Measurements from ENCODE around the gene ZBTB16.

ZBTB16 gene

DNA sequence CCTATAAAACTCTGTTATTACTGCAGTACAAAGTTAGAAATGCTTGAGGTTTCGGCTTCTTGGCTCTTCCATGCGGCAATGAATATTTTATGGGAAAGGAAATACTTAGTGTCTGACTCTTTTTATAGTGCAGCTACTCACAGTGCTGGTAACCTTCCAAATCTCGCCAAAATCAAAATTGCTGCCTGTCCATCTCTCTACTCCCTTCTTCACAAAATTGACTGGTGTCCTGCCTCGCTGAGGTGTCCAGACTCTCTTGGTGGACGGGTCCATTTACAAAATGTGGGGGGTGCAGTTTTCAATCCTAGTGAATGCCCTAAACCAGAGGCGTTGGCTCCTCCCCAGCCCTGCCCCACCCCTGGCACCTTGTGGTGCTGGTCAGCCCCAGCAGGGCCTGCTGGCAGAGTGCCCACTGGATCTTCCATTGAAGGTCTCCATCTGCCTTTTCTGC, 73.5 kb downstream of the ZBTB16 start:
- DNase-seq = no peak

DNA sequence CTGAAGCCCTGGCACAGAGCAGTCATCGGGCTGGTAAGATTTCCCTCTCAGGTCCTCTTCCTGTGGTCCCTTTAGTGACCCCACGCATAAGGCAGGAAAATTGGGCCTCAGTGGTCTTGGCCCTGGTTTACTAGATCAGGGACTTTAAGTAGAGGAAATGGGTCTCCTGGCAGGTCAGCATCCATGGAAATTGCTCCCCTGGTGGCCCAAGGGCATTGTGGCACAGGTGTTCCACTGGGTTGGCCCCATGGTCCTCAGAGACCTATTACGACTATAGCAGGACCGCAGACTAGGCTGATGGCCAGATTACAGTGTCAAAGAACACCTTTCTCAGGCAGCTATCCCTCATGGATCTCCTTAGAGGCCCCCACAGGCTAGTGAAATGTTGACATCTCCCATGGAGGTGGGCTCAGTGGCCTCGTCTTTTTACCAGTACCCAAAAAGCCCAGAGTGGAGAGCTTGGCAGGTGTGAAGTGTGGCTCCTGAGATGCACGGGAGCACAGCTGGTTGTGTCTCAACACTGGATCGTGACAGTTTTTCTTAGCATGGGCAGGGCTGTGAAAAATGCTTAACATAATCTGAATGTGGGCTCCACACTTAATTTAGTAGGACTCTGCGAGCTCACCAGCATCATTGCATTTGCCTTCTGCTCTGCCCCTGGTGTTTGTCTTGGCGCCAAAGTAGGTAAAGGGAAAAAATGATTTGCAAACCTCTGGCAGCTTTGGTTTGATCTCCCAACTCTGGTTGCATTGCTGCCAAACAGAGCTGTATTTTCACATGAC, 74.2 kb downstream of the ZBTB16 start:
- DNase-seq = no peak

DNA sequence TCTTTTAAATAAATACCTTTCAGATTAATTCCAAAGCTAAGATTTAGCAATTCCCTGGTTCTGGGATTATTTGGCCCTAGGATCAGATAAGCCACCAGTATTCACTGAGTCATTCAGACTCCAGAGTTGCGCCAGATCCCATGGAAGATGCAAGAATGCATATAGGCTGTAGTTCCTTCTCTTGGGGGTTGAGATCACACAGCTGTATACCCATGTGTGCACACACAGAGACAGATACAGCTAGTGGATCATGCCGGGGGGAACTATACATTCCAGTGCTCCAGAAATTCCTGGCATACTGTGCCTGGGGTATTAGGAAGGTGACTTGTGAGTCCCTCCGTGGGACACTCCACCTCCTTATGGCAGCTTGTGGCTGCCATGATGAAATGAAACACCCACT, 75.4 kb downstream of the ZBTB16 start:
- DNase-seq = no peak

DNA sequence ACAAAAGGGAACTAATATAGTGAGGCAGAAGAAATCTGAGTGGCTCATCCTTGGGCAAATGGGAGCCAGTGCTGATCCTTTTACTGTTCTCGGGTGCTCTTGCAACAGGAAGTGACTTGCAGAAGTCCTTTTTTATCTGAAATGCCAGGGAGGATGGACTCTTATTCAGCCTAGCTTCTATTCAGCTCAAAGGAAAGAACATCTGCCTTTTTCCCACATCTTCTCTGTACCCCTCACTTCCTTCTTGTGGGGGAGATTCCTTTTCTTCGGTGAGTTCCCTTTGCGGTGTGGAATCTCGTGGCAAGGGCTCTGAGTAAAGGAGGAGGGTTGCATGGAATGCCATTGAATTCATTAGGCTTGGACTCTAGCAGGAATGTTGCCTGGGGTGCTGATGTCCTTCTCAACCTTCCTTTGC, 76.2 kb downstream of the ZBTB16 start:
- DNase-seq = no peak

DNA sequence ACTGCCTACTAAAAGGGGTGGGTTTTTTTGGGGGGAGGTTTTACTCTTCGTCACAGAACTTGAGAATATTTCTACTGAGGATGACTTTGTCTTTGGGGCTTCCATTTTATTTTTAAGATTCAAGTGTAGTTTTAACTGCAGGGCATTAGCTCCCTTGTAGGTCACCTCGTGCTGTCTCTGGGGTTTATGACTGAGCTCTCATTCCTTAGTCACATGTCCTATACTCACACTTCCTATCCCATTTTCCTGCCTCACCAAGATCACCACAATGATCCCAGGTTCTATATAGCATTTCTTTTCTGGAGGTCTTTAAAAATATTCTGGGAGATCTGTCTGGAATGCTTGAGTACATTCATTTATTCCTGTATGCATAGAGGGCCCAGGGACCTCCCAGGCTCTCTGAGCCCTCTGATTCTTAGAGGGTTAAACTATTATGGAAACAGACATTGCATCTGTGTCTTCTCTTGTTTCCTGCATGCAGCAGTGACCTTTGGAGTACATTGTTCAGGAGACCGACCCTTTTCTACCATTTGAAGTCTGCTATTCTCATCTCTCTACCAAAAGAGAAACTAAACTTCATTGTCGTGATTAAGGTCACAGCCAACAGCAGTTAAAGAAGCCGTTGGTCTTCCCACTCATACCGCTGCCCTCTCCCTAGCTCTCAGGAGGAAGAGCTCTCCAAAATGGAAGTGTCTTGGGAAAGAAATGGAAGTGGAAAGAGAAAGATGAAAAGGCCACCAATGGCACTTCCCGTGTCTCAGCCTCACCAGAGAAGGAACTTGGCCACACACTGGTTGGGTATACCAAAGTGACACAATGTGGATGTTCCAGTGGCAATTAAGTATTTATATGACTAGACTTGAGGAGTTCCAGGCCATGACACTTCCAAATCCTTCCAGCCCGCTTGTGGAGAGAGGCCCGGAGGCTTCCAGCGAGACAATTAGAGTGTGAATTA, 77.5 kb downstream of the ZBTB16 start:
- peak in 1 of 5 experiments; percentile 19 for DNase-seq

DNA sequence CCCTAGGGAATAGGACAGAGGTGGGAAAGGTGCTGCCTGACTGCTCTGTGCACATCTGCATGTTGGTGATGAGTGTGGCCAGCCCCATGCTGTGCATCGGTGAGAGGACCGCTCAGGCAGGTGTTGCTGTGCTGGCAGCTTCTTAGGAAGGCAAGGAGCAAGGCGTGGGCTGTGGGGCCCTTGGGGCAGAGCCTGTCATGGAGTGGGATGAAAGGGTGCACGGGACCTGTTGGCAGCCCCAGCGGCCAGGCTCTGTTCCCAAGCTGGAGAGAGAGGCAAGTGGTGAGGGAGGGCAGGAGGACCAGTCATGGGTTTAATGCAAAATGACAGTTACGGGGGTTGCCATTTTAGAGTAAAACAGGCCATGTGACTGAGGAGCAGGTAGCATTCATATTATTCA, 78.3 kb downstream of the ZBTB16 start:
- no peak for DNase-seq

DNA sequence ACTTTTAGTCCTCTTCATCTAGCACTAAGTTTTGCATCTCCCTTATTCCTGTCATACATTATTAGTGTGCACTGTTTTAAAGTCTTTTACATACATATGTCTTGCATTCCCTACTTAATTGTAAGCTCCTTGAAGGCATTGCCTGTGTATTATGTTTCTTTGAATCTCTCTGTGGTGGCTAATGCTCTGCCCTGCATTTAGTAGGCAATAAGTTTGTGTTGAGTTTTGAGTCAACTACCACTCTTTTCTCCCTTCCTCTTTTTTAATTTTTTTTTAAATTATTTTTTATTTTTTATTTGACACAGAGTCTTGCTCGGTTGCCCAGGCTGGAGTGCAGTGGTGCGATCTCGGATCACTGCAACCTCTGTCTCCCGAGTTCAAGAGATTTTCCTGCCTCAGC, 78.9 kb downstream of the ZBTB16 start:
- DNase-seq = no peak

DNA sequence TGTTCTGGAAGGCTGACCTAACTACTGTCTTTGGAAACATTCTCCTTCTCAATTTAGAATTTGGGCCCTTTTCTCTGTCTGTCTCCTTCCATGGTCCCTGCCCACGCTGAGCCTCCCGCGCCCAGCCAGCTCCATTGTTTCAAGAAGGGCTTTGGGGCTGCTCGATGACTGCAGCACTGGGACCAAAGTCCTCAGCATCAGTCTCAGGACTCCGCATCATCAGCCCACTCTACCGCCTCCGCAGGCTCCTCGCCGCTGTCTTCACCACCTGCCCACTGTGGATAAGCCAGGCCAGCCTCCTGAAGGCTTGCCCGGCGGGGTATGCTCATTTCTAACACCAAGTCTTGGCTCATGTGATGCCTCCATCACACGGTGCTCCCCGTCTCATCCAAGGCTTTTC, 81.3 kb downstream of the ZBTB16 start:
- no peak for DNase-seq

DNA sequence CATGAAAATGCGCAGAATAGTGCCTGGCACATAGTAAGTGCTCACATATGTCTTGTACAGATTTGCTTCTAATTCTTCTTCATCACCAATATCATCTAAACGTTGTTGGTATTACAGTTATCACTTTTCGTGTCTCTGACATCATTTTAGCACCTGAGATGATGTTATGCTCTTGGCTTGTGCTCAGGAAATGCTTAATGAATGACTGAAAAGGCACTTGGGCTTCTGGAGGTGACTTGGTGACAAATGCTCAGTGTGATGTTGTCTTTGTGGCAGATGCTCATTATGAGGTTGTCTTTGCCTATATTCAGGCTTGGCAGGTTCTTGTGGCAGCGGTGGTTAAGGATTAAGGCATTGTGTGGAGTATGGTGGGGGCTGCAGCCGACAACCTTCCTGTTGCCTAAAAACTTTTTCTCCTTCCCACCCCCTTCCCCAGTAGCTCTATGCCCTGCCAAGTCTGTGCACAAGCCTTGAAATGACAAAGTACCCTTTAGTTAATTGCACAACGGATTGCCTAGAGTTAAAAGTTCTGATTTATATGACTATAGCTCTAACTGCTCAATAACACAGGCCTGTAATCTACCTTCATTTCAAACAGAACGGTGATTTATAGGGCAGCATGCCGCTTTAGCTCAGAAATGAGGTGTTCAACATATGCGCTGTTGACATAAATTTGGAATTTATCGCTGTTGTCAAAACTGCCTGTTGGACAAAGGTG, 82.5 kb downstream of the ZBTB16 start:
- no peak for DNase-seq

DNA sequence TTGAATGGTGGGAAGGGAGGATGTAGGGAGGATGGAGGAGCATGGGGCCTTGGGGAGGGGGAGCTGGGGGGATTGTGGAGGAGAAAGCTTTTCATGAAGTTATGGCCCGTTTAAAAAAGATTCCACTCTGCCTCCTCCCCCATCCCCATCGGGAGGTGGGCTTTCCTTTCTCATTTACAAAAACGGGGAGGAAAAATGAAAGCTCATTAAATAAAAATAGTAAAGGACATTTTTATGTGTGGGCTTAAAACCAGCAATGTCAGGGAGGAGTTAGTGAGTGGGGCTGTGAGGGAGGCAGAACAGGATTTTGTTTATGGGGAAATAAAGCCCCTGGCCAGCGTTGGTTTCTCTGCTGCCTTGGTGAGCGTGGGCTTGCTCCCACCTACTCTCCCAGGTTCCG, 83.2 kb downstream of the ZBTB16 start:
- no peak for DNase-seq

DNA sequence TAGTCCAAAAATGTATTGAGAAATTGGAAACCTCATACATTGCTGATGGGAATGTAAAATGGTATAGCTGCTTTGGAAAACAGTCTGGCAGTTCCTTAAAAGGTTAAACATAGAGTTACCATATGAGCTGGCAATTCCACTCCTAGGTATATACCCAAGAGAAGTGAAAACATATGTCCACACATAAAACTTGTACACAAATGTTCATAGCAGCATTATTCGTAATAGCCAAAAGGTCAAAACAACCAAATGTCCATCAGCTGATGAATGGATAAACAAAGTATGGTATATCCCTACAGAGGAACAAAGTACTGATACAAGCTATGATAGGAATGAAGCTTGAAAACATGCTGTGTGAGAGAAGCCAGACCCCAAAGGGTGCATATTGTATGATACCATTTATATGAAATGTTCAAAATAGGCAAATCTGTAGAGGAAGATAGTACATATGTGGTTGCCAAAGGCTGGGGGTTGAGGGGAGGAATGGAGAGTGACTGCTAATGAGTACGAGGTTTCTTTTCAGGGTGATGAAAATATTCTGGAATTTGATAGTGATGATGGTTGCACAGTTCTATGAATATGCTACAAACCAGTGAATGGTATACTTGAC, 85.8 kb downstream of the ZBTB16 start:
- DNase-seq = no peak

DNA sequence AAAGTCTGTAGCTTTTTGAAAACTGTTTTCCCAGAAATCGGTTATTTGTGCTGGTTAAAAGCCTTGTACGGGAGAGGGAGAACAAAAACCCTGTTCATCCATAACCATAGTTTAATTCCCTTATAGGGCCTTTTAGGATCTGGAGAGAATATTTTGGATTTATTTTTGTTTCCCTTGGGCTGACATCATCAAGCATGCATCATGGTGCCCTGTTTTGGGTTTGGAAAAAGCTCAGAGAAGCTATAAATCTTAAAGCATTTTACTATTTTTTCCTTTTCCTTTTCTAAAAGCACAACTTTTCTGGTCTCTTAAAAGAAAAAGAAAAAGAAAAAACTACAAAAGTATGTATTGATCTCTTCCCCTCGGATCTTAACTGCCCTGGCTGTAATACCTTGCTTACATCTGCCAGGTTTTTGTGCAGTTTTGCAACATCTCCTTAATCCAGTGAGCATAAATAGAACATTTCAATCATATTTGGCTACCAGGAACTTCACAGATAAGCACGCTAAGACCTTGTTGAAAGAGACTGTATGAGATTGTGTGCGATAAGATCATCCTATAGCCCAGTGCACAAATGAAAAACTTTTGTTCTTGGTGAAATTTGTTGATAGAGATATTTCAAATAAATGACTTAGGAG, 88.0 kb downstream of the ZBTB16 start:
- DNase-seq = peak in 1 of 5 experiments; percentile 46

DNA sequence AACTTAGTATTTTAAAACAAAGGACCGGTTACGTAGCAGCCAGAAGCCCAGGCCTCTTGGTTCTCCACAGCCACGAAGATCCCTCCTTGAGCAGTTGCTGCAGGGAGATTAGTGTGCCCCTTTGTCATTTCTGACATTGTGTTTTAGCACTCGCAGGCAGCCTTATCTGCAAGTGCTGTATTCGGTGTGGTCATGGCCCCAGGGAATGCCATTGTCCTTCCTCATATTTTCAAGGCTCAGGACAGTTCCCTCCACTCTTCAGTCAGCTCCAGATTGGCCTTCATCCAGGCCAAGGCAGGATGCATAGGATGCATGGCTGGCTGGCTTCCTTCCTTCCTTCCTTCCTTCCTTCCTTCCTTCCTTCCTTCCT, 88.5 kb downstream of the ZBTB16 start:
- no peak for DNase-seq

DNA sequence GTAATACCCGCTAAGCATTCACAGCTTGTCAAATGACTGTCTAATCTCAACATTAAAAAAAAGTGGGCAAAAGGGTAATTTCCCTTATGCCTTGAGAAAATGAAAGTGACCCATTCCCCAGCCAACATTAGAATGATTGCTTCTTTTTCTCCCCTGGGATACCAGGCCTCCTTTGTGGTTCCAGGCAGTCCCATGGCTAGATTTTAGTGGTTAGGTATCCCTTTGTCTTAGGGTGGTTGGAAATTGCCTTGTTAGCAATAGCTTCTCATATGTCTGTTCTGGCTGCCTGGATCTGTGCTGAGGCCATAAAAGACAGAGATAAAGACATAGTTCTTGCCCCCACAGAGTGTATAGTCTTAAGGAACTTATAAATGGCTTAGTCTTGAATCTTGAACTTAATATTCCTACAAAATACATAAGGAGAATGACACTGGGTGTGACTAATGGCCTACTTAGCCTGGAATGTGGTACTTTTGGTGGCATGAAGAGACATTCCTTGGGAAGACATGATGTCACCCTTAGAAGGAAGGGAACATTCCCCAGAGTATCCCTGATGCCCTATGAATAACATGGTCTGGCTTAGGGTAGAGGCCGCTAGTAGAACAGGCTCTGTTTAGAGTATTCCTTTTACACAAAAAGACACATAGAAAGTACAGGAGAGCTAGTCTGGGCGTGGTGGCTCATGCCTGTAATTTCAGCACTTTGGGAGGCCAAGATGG, 90.3 kb downstream of the ZBTB16 start:
- no peak for DNase-seq

DNA sequence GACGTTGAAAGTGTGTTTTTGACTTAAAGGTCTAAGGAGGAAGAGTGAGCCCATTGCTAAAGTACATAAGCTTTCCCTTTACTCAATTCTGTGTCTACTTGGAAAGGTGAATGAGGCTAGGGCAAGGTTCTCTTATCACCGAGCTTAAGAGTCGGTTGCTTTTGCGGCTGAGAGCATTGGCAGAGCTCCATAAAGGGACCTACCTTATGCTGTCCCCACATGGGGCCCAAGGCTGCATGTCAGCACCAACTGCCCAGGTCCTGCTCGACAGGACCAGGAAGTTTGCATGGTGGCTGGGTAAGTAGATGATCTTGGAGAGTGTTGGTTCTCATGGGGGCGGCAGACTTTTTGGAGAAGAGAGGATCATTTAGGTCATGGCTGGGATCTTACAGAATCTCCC, 91.2 kb downstream of the ZBTB16 start:
- no peak for DNase-seq

DNA sequence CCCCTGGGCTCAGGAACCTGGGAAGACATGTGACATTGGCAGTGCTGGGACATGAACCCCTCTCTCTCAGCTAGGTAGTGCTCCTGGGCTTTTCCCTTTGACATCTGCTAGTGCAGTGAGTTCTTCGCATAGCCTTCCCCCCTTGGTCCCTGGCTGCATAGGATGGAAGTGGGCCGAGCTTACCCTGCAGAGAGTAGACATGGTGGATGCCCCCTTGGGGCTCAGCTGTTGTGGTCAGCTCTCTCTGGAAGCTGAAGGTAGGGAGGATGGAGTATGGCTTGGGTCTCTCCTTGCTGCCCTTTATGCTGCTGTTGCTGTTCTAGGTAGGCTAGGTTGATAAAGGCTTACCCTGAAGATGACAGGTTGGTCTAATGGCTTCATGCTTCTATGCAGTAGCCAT, 92.1 kb downstream of the ZBTB16 start:
- DNase-seq = no peak

DNA sequence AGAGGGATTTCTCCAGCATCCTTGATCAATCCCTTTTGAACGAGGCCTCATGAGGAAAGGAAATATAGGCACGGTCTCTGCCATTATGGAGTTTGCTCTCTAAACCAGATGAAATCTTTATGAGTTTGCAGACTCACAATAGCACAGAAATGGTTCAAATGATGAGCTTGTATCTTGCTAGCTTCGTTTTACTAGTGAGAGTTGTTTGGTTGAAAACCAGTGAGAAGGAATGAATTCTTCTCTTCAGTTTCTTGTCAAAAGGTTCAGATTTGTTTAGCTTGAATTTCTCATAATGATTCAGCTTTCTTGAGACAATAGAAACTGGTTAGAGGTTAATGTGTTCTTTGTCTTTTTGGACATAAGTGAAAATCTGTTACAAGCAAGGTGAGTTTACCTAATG, 92.7 kb downstream of the ZBTB16 start:
- peak in 1 of 5 experiments; percentile 49 for DNase-seq

DNA sequence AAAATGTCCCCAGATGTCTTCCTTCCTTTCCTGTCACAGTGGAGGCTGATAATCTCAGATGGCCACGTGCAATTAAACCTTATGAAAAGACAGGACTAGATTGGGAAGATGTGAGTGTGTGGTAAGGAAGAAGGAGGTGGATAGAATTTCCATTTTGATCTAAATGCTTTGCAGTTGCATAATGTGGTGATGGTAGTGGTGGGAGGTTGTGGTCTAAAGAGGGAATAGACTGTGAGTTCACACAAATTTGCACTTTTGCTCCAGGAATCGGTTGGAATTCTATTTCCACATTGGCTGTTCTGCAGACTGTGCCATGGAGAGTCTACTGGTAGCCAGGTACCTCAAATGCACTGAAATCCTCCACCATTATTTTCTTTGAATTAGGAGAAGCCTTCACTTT, 93.3 kb downstream of the ZBTB16 start:
- DNase-seq = no peak

DNA sequence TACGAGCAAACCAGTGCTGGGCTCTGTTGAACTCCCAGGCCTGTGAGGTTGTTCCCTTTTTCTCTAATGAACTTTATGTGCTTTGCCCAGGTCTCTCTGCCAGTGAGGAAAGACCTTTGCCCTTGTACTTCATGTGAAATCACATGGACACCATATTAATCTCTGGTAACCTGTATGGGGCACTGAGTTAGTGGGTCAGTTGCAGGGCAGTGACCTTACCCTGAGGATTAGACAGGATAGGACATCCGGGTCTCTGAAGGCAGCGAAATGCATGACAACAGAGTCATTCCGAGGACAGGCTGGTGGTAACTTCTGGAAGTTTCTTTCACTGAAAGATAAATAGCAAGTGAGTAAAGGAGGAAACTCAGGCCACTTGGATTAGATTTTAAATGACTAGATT, 93.7 kb downstream of the ZBTB16 start:
- no peak for DNase-seq

DNA sequence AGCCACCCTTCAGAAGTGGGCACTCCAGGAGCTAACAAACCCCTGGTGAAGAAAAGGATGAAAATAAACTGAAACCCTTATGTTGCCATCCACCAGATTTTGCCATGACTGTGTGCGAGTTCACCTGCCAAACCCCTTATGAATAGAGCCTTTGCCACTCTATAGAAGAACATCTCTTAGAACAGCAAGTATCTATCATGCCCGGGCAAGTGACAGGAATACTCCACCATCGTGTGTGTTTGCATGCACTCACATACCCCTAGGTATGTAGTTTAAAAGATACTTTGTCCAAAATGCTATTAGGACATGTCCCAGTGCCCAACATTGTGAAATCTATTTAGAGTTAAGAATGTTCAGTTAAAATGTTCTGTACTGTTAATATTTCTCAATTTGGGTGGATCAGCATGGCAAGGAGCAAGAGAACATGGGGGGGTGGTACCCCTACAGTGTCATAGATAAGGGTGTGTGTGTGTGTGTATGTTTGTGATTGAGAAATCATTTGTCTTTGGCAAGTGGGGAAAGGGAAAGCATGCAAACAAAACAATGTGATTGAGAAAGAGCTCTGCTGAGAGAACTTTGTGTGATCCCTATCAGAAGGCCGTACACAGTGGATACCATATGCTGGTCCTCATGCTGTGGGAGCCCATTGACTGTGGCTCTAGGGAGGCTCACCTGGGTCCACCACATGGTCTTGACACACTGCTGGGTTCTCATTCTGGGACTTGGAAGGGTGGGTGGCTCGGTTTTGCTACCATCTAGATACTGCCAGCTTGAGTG, 94.9 kb downstream of the ZBTB16 start:
- no peak for DNase-seq

DNA sequence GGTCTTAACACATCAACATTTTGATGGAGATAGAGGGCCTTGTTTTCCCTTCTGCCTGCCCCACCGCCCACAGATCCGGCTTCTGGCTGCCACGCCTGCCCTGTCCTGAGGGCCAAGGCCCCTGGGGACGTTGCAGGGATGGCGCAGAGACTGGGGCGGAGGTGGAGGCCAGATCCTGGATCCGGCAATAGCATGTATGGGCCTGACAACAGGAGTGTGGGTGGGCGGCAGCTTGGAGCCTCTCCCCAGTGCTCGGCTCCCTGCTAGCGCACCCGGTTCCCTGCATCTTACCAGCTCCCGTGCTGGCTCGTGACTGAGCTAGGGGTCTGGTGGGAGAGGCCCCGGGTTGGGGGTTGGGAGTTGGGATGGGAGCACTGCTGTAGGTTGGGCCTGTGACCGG, 95.6 kb downstream of the ZBTB16 start:
- no peak for DNase-seq
